GM12801 (cell line): ENCODE data around the gene LDOC1.

ENCODE experiments used
- CTCF ChIP-seq: IDR thresholded peaks from one replicate; pipeline ENCODE4 v1.5.1; 2011; ENCODE audit warnings: control low read depth; ENCODE audit not compliant: insufficient read length; ENCODE audit errors: extremely low read depth

The LDOC1 gene

GRCh38 chrX:141180851-141181250 is 3.9 kb upstream of the LDOC1 start:
- TF ChIP-seq CTCF = no peak

GRCh38 chrX:141175786-141176185 is 1.1 kb downstream of the LDOC1 start:
- TF ChIP-seq CTCF = no peak

GRCh38 chrX:141164406-141164805 is 12.5 kb downstream of the LDOC1 start:
- TF ChIP-seq CTCF = no peak

- TF ChIP-seq CTCF = no peak
Observed at GRCh38 chrX:141158084-141158483, 18.8 kb downstream of the LDOC1 start.

GRCh38 chrX:141142946-141143345 is 34.0 kb downstream of the LDOC1 start:
- no peak for TF ChIP-seq CTCF

- TF ChIP-seq CTCF = no peak
Observed at GRCh38 chrX:141133272-141133671, 43.7 kb downstream of the LDOC1 start.

GRCh38 chrX:141127146-141127545 is 49.8 kb downstream of the LDOC1 start:
- no peak for TF ChIP-seq CTCF
